ENCODE measurements around the gene C20orf144.
"Not testable (repeated sequence)": the region's sequence is repeated elsewhere in the genome, so short reads cannot be mapped to it uniquely, and the experiment has no call there.

The C20orf144 gene

GRCh38 chr20:33662172-33662571 is at the start of gene C20orf144:
Gene C20orf144, plus strand, starts transcription at chr20:33662327. Its CDS starts 19 bp downstream, at chr20:33662346.
- no peak for DNase-seq (ENCODE audit: low read depth)

GRCh38 chr20:33621717-33622400 is 40.3 kb upstream of the C20orf144 start:
- no peak for DNase-seq (ENCODE audit: low read depth)

GRCh38 chr20:33622705-33623365 is 39.3 kb upstream of the C20orf144 start:
- DNase-seq (ENCODE audit: low read depth) = no peak

GRCh38 chr20:33624399-33624798 is 37.7 kb upstream of the C20orf144 start:
- DNase-seq (ENCODE audit: low read depth) = no peak

- no peak for DNase-seq (ENCODE audit: low read depth)
Measured at GRCh38 chr20:33626190-33626589, 35.9 kb upstream of the C20orf144 start.

- no peak for DNase-seq (ENCODE audit: low read depth)
Measured at GRCh38 chr20:33627577-33628216, 34.4 kb upstream of the C20orf144 start.

GRCh38 chr20:33629533-33629932 is 32.6 kb upstream of the C20orf144 start:
- no peak for DNase-seq (ENCODE audit: low read depth)

GRCh38 chr20:33629979-33630378 is 32.1 kb upstream of the C20orf144 start:
- no peak for DNase-seq (ENCODE audit: low read depth)

GRCh38 chr20:33630507-33630906 is 31.6 kb upstream of the C20orf144 start:
- no peak for DNase-seq (ENCODE audit: low read depth)

GRCh38 chr20:33631910-33632309 is 30.2 kb upstream of the C20orf144 start:
- not testable (repeated sequence) for DNase-seq (ENCODE audit: low read depth)

GRCh38 chr20:33635341-33635740 is 26.8 kb upstream of the C20orf144 start:
- DNase-seq (ENCODE audit: low read depth) = no peak

GRCh38 chr20:33636776-33637175 is 25.4 kb upstream of the C20orf144 start:
- DNase-seq (ENCODE audit: low read depth) = no peak

GRCh38 chr20:33640287-33640686 is 21.8 kb upstream of the C20orf144 start:
- no peak for DNase-seq (ENCODE audit: low read depth)

GRCh38 chr20:33644313-33645071 is 17.6 kb upstream of the C20orf144 start:
- DNase-seq (ENCODE audit: low read depth) = no peak

- no peak for DNase-seq (ENCODE audit: low read depth)
Measured at GRCh38 chr20:33645072-33645358, 17.1 kb upstream of the C20orf144 start.

- DNase-seq (ENCODE audit: low read depth) = no peak
Measured at GRCh38 chr20:33645396-33645795, 16.7 kb upstream of the C20orf144 start.

GRCh38 chr20:33646191-33646590 is 15.9 kb upstream of the C20orf144 start:
- DNase-seq (ENCODE audit: low read depth) = no peak

GRCh38 chr20:33646959-33647602 is 15.0 kb upstream of the C20orf144 start:
- DNase-seq (ENCODE audit: low read depth) = not testable (repeated sequence)

GRCh38 chr20:33647603-33648395 is 14.3 kb upstream of the C20orf144 start:
- no peak for DNase-seq (ENCODE audit: low read depth)

- DNase-seq (ENCODE audit: low read depth) = no peak
Measured at GRCh38 chr20:33648396-33649004, 13.6 kb upstream of the C20orf144 start.

- DNase-seq (ENCODE audit: low read depth) = no peak
Measured at GRCh38 chr20:33649201-33649681, 12.9 kb upstream of the C20orf144 start.

Data from stimulated activated CD8-positive, alpha-beta memory T cell treated with anti-CD3 and anti-CD28 coated beads, Interleukin-12 subunit alpha, Interleukin-12 subunit beta, amount 100 ng/mL, for 4 hours (primary cell).